Measurements from ENCODE around the gene KCNN1. TPM values are rescaled to one million over a fixed set of nuclear protein-coding genes. Genes with fewer than 3 reads are reported as not detected.

The KCNN1 gene
- total and polyA plus RNA-seq, 2 of the 13 experiments (the other 11 are each of a cell fraction or from before 2014, with no cell fraction given): 0.04 TPM; not detected in 1

DNA sequence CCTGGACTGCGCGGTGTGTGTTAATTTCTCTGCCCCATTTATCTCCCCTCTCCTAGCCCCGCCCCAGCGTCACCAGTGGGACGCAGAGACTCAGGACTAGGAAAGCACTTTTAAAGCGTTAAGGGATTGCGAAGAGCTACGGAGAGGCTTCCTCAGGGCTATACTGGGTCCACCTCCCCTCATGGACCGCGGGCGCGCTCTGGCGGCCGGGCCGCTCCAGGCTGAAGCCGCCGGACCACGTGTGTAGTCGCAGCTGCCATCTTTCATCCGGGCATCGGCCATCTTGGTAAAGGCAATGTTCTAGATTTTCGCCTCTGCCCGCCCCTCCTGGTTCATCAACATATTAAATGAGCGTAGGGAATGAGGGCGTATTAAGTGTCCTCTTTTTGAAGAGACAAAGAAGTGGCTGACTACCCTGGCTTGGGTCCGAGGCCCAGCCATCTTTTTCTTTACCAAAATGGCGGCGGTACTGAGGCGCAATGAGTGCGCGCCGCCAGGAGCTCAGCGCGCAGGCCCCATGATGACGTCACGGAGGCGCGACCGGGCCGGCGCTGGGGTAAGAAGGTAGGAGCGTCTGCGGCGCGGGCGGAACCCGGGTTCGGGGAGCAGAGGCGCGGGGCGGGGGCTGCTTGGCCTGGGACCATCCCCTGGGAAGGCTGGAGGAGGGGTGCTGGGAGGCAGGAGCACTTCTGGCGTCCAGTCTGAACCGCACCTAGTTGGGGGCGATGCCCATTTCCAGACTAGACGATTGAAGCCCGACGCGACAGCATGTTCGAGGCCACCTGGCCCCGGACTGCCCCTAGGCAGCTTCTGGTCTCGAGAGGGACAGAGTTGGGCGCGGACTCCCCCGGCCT is 34.2 kb upstream of the KCNN1 start, which contains the start of gene CCDC124 (continued):
- TF ChIP-seq CHD4 (IDR thresholded peaks at IDR 0.05; ENCODE audit: borderline replicate concordance, low read length) (no peak), ZNF205 (CRISPR knock-in tag; IDR thresholded peaks at IDR 0.05) (peak; percentile 57; the same call in 1 of the 2 replicates), MBNL3 (CRISPR knock-in tag; conservative IDR thresholded peaks at IDR 0.05) (no peak), ZNF569 (CRISPR knock-in tag; IDR thresholded peaks at IDR 0.05; ENCODE audit: borderline replicate concordance) (no peak), ZNF292 (CRISPR knock-in tag; IDR thresholded peaks at IDR 0.05; ENCODE audit: borderline replicate concordance, low read depth) (no peak), ZNF562 (CRISPR knock-in tag; IDR thresholded peaks at IDR 0.05; ENCODE audit: borderline replicate concordance) (no peak), ZNF343 (CRISPR knock-in tag; IDR thresholded peaks at IDR 0.05) (no peak), ZNF614 (CRISPR knock-in tag; IDR thresholded peaks at IDR 0.05; ENCODE audit: borderline replicate concordance) (peak; percentile 65; the same call in 1 of the 2 replicates), ZNF263 (CRISPR knock-in tag; IDR thresholded peaks at IDR 0.05) (no peak), ELF1 (CRISPR knock-in tag; IDR thresholded peaks at IDR 0.05) (peak; percentile 68), USF2 (IDR thresholded peaks at IDR 0.05; ENCODE audit: low read depth, low read length) (peak; percentile 73), USF2 (CRISPR knock-in tag; IDR thresholded peaks at IDR 0.05; ENCODE audit: borderline replicate concordance) (peak; percentile 90; the same call in 1 of the 2 replicates), ZBTB39 (CRISPR knock-in tag; IDR thresholded peaks at IDR 0.05) (no peak; the same call in 1 of the 2 replicates), SP140L (CRISPR knock-in tag; IDR thresholded peaks at IDR 0.05; ENCODE audit: borderline replicate concordance) (no peak), MED13 (CRISPR knock-in tag; IDR thresholded peaks at IDR 0.05) (peak; percentile 69; the same call in 1 of the 2 replicates), ARID5B (CRISPR knock-in tag; IDR thresholded peaks at IDR 0.05) (peak; percentile 33; the same call in 1 of the 2 replicates)
- TF ChIP-seq, protein P1, sequence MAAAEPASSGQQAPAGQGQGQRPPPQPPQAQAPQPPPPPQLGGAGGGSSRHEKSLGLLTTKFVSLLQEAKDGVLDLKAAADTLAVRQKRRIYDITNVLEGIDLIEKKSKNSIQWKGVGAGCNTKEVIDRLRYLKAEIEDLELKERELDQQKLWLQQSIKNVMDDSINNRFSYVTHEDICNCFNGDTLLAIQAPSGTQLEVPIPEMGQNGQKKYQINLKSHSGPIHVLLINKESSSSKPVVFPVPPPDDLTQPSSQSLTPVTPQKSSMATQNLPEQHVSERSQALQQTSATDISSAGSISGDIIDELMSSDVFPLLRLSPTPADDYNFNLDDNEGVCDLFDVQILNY (CRISPR knock-in tag; conservative IDR thresholded peaks at IDR 0.05): 0 out of 2 replicates have a peak, but pooled peaks have one; percentile 38
- TF ChIP-seq, protein P2, sequence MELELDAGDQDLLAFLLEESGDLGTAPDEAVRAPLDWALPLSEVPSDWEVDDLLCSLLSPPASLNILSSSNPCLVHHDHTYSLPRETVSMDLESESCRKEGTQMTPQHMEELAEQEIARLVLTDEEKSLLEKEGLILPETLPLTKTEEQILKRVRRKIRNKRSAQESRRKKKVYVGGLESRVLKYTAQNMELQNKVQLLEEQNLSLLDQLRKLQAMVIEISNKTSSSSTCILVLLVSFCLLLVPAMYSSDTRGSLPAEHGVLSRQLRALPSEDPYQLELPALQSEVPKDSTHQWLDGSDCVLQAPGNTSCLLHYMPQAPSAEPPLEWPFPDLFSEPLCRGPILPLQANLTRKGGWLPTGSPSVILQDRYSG (CRISPR knock-in tag; IDR thresholded peaks at IDR 0.05): no peak
